Stomach (tissue), 9 donors: ENCODE results near the gene CCDC14. TPM values are rescaled to one million over a fixed set of nuclear protein-coding genes. Genes with fewer than 3 reads are reported as not detected.

Source experiments
- DNase-seq, 2 donors: peaks; one replicate each; pipeline versions ENCODE4 v3.0.0 to v3.0.0-alpha.2; 2013 to 2019
- H3K27ac ChIP-seq, 5 donors: fragments of 200-600 bp in 4 of 5; sonication (generic) in 4 of 5; one replicate each; pipeline ENCODE4 v1.5.1; 2013 to 2019; ENCODE audit warnings: mild to moderate bottlenecking in 1 of 5, moderate library complexity in 1 of 5
- H3K27me3 ChIP-seq, 3 donors: fragments of 200-600 bp; sonication (generic); one replicate each; pipeline ENCODE4 v1.5.1; 2017 to 2019; ENCODE audit warnings: mixed run types in 1 of 3
- H3K36me3 ChIP-seq, 4 donors: fragments of 200-600 bp; sonication (generic); 1 replicate in 3 of 4; 2 replicates in 1 of 4; pipeline ENCODE4 v1.5.1; 2016 to 2019
- H3K4me1 ChIP-seq, 4 donors: fragments of 200-600 bp; sonication (generic); one replicate each; pipeline ENCODE4 v1.5.1; 2016 to 2019
- H3K4me3 ChIP-seq, 4 donors: fragments of 200-600 bp; sonication (generic) in 3 of 4; one replicate each; pipeline ENCODE4 v1.5.1; 2016 to 2019; ENCODE audit warnings: mild to moderate bottlenecking in 1 of 4
- H3K9me3 ChIP-seq, 4 donors: fragments of 200-600 bp; sonication (generic); one replicate each; pipeline ENCODE4 v1.5.1; 2016 to 2019
- EP300 ChIP-seq: sonication (generic); formaldehyde crosslinking; IDR thresholded peaks from one replicate; pipeline ENCODE4 v1.6.1; 2017; ENCODE audit warnings: antibody characterized with exemption
- POLR2A ChIP-seq, 4 donors: fragments of 450-650 bp; IDR thresholded peaks; one replicate each; pipeline ENCODE4 v1.6.1; 2016; ENCODE audit warnings: antibody characterized with exemption in 4 of 4, control low read depth in 2 of 4, mild to moderate bottlenecking in 1 of 4, moderate library complexity in 1 of 4
- POLR2AphosphoS5 ChIP-seq, 3 donors: sonication (generic); formaldehyde crosslinking; IDR thresholded peaks; one replicate each; pipeline ENCODE4 v1.6.1; 2016; ENCODE audit warnings: antibody characterized with exemption in 3 of 3
- WGBS, 5 donors: extraction: QIAGEN DNeasy Blood & Tissue Kit in 3 of 5; methylation state at CpG; one replicate each; pipeline versions ENCODE4 v1.1.5 to v1.1.7; 2013 to 2018; 5-methylcytosine and 5-hydroxymethylcytosine counted together
- intact Hi-C: fragments of 100-400 bp; cut with DNase I; formaldehyde crosslinking; loops from one replicate; pipeline ENCODE4 v1.15.1; 2023; ENCODE audit warnings: low total_unique reads
- polyA plus RNA-seq, 3 donors: library from polyadenylated mRNA; stranded (reverse); fragments of 200-250 nt; gene quantifications; one replicate each; pipeline ENCODE4 v1.2.3, GENCODE V29; 2013
- total RNA-seq, 5 donors: library from RNA; depleted of rRNA; stranded (reverse); fragments of >200 nt; gene quantifications; one replicate each; pipeline versions ENCODE4 v1.1.0 to v1.2.3, GENCODE V29; 2014 to 2016
- TF ChIP-seq, protein P1 (sequence below), 7 experiments: fragments of 450-650 bp in 4 of 7; fragments of 200-600 bp in 3 of 7; sonication (generic) in 3 of 7; IDR thresholded peaks; one replicate each; pipeline ENCODE4 v1.5.1; 2016 to 2019; ENCODE audit warnings: antibody characterized with exemption in 7 of 7, control low read depth in 2 of 7, mild to moderate bottlenecking in 1 of 7
- donor health status: healthy with polysubstance abuse.
- donor health status: Bipolar disorder and iron deficiency.
- donor health status: healthy.

CCDC14 gene
- total and polyA plus RNA-seq, 8 donors: 3.9 to 127 (median 61.1) TPM

DNA sequence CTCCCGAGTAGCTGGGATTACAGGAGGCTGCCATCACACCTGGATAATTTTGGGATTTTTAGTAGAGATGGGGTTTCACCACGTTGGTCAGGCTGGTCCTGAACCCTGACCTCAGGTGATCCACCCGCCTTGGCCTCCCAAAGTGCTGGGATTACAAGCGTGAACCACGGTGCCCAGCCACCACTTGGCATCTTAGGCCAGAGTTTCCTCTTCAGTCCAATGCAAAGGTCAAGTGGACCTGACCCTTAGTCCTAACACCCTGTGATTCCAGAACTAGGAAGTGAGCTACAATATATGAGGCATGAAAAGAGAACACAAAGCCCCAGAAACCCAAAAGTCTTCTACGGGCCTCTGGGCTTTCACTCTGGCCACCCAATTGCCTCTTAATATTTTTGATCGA, 82.2 kb downstream of the CCDC14 start:
- H3K4me1 ChIP-seq: peaks cover 5 to 8% (median 8%) of the 10 kb centered on the region in 4 donors
- no peaks in the 10 kb centered on the region for H3K36me3 ChIP-seq
- TF ChIP-seq POLR2AphosphoS5 (IDR thresholded peaks at IDR 0.05) (no peak), POLR2A (IDR thresholded peaks at IDR 0.05) (no peak), EP300 (no peak)
- TF ChIP-seq, protein P1, sequence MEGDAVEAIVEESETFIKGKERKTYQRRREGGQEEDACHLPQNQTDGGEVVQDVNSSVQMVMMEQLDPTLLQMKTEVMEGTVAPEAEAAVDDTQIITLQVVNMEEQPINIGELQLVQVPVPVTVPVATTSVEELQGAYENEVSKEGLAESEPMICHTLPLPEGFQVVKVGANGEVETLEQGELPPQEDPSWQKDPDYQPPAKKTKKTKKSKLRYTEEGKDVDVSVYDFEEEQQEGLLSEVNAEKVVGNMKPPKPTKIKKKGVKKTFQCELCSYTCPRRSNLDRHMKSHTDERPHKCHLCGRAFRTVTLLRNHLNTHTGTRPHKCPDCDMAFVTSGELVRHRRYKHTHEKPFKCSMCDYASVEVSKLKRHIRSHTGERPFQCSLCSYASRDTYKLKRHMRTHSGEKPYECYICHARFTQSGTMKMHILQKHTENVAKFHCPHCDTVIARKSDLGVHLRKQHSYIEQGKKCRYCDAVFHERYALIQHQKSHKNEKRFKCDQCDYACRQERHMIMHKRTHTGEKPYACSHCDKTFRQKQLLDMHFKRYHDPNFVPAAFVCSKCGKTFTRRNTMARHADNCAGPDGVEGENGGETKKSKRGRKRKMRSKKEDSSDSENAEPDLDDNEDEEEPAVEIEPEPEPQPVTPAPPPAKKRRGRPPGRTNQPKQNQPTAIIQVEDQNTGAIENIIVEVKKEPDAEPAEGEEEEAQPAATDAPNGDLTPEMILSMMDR (IDR thresholded peaks at IDR 0.05): no peak
- H3K27ac ChIP-seq: no peak overlapping the region
- 79 to 94% (median 90%) methylated on average over 7 of the region's 7 CpGs for WGBS, 5 donors
- peaks cover 0 to 16% (median 6%) of the 10 kb centered on the region in 3 donors for H3K27me3 ChIP-seq
- intact Hi-C loops: no loop called here
- DNase-seq: no peak
- H3K4me3 ChIP-seq: no peak overlapping the region
- H3K9me3 ChIP-seq: no peaks in the 10 kb centered on the region

DNA sequence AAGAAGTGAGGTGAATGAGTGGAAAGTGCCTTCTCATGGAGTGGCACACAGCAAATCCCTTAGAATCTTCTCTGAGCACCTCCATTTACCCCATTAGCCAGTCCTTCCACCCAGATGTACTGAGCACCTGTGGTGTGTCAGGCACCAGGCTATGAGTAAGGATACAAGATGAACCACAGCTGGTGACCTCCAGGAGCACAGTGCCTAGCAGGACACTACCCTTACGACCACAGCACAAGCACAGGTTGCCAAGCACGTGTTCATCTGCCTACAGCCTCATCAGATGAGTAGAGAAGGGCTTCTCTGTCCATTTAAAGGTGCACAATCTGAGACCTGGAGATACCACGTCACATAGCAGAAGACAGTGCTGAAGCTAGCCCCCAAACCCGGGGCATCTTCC, 83.1 kb downstream of the CCDC14 start:
- TF ChIP-seq POLR2AphosphoS5 (IDR thresholded peaks at IDR 0.05) (no peak), POLR2A (IDR thresholded peaks at IDR 0.05) (no peak), EP300 (no peak)
- TF ChIP-seq, protein P1 (IDR thresholded peaks at IDR 0.05): no peak
- Histone ChIP-seq H3K9me3 (no peaks in the 10 kb centered on the region), H3K4me1 (peaks cover 0 to under 1% (median 0%) of the 10 kb centered on the region in 4 donors), H3K27ac (no peak overlapping the region), H3K36me3 (no peaks in the 10 kb centered on the region), H3K27me3 (peaks cover 0 to 7% (median 0%) of the 10 kb centered on the region in 3 donors), H3K4me3 (no peak overlapping the region)
- WGBS, 5 donors: 79 to 91% (median 90%) methylated on average over 4 of the region's 4 CpGs
- DNase-seq: no peak
- intact Hi-C loops: no loop called here

DNA sequence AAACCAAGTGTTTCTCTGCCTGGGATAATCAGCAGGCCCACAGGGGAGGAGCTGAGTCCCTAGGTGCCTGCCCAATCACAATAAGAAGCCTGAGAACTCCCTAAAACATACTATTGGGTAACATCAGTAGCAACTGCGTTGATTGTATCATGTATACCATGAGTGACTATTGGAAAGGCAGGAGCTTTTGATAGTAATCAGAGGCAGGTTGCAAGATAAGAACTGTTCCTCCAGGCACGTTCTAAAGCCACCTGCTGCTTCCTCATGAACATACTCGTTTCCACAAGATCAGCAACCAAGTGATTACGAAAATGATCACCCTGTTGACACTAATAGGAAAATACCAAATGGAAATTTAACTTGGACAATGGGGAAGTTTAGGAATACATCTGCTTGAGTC, 83.6 kb downstream of the CCDC14 start:
- Histone ChIP-seq H3K9me3 (no peaks in the 10 kb centered on the region), H3K27ac (no peak overlapping the region), H3K4me3 (no peak overlapping the region), H3K27me3 (peaks cover 0 to 2% (median 0%) of the 10 kb centered on the region in 3 donors), H3K36me3 (no peaks in the 10 kb centered on the region), H3K4me1 (no peaks in the 10 kb centered on the region)
- no peak for DNase-seq
- TF ChIP-seq POLR2A (IDR thresholded peaks at IDR 0.05) (no peak), EP300 (no peak), POLR2AphosphoS5 (IDR thresholded peaks at IDR 0.05) (no peak)
- TF ChIP-seq, protein P1 (IDR thresholded peaks at IDR 0.05): no peak
- 64 to 72% (median 68%) methylated on average over 4 of the region's 4 CpGs for WGBS, 5 donors
- intact Hi-C loops: no loop called here

DNA sequence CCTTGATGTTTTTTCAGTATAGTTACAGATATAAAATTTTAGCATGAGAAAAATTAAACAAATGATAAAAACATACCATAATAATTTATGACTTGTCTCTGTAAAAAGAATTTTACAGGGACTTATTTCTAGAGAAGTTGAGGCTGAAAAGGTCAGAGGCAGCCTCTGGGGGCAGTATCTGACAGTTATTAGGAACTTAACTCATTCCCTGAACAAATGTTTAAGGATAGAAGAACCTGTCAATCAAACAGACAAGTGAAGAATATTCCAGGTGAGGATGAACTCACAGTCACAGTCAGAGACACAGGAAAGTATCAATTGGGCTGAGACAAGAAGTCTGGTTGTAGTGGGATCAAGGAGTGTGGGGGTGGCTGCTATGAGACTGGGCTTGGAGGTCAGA, 84.2 kb downstream of the CCDC14 start:
- intact Hi-C loops: no loop called here
- no peaks in the 10 kb centered on the region for H3K4me1 ChIP-seq
- TF ChIP-seq, protein P1 (IDR thresholded peaks at IDR 0.05): no peak
- TF ChIP-seq EP300: no peak
- no peak for TF ChIP-seq POLR2AphosphoS5 (IDR thresholded peaks at IDR 0.05)
- TF ChIP-seq POLR2A (IDR thresholded peaks at IDR 0.05): no peak
- no peak for DNase-seq
- no peak overlapping the region for H3K4me3 ChIP-seq
- H3K27me3 ChIP-seq: no peaks in the 10 kb centered on the region
- no peaks in the 10 kb centered on the region for H3K36me3 ChIP-seq
- H3K9me3 ChIP-seq: no peaks in the 10 kb centered on the region
- H3K27ac ChIP-seq: no peak overlapping the region
